ENCODE results near the gene NATD1.

DNA sequence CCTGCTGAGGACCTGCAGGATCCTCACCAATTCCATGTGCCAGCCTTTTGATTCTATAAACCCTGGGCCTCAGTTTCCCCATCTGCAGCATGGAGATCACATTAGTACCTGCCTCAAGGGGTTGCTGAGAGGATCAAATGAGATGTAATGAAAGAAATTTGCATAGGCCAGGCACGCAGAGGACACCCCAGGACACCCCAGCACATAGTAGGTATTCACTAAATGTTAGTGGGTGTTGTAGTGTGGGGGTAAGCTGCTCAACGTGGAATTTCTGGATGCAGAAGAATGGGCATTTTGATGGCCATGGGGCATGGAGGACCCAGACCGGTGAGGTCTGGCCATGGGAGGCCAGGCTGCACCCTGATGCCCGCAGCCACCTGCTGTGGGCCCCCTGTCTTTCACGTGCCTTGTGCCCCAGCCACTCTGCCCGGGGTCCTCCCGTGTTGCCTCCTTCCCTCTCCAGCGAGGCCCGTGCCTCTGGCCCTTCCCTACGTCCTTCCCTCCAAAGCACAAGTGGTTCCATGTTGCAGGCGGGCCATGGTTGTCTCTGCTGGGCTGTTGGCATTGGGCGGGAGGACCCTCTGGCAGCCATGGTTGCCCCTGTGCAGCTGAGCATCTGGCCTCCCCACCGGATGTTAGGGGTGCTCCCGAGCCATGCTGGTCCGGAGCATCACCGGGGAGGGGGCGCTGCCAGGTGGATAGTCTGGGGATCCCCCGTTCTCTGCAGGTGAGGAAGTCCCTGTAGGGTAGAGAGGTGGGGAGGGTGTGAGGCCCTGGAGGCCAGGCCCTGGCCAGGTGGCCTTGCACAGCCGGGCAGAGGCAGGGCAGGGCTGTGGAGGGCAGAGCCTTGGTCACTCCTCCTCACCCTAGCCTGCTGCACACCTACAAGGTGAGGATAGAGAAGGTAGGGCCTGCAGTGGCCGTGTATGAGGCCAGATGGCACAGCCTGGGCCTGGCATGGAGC, 39.9 kb upstream of the NATD1 start:
- TF ChIP-seq HOXB5 (CRISPR knock-in tag; IDR thresholded peaks at IDR 0.05) (no peak), JUNB (IDR thresholded peaks at IDR 0.05) (no peak), CEBPB (IDR thresholded peaks at IDR 0.05) (no peak), POLR2A (IDR thresholded peaks at IDR 0.05; ENCODE audit: low read length) (no peak), RAD21 (conservative IDR thresholded peaks at IDR 0.05 in 1 of 2, IDR thresholded peaks at IDR 0.05 in 1 of 2) (no peak)

All from A549 (cell line).